Chondrocyte (in vitro differentiated cells): ENCODE data around the gene HSPG2. TPM values are rescaled to one million over a fixed set of nuclear protein-coding genes. Genes with fewer than 3 reads are reported as not detected.

ENCODE experiments used
- DNase-seq: peaks from one replicate; pipeline ENCODE4 v3.0.0; 2021; ENCODE audit warnings: mixed read lengths, low spot score
- H3K27ac Mint-ChIP-seq: one replicate; pipeline ENCODE4 v1.8.0; 2021; ENCODE audit warnings: mild to moderate bottlenecking, moderate library complexity, mixed read lengths; ENCODE audit not compliant: unreplicated experiment
- H3K27me3 Mint-ChIP-seq: 2 replicates; pipeline ENCODE4 v1.8.0; 2021; ENCODE audit warnings: low read depth, mixed read lengths
- H3K36me3 Mint-ChIP-seq: 2 replicates; pipeline ENCODE4 v1.8.0; 2021; ENCODE audit warnings: low read depth, mixed read lengths
- H3K4me1 Mint-ChIP-seq: 2 replicates; pipeline ENCODE4 v1.8.0; 2021; ENCODE audit warnings: low read depth, mild to moderate bottlenecking, mixed read lengths
- H3K4me3 Mint-ChIP-seq: one replicate; pipeline ENCODE4 v1.8.0; 2021; ENCODE audit warnings: mild to moderate bottlenecking, moderate library complexity, mixed read lengths; ENCODE audit not compliant: unreplicated experiment
- H3K9me3 Mint-ChIP-seq: 2 replicates; pipeline ENCODE4 v1.8.0; 2021; ENCODE audit warnings: low read depth, mixed read lengths
- CTCF ChIP-seq: fragments of 200-600 bp; sonication (generic); IDR thresholded peaks from 2 replicates; pipeline ENCODE4 v1.5.0; 2021; ENCODE audit warnings: antibody characterized with exemption, mild to moderate bottlenecking, moderate library complexity
- total RNA-seq: library from RNA; stranded (reverse); gene quantifications from 3 replicates; pipeline ENCODE4 v1.2.1, GENCODE V29; 2021

HSPG2 gene
- total RNA-seq, 1 donor from 2014 or later: 481 TPM

GRCh38 chr1:21857142-21857839 is 79.8 kb downstream of the HSPG2 start:
- no peak for DNase-seq
- H3K4me3 Mint-ChIP-seq: no peak overlapping the region
- no peak for TF ChIP-seq CTCF
- H3K36me3 Mint-ChIP-seq: peaks cover 57% of the 10 kb centered on the region
- H3K4me1 Mint-ChIP-seq: peaks cover 17% of the 10 kb centered on the region
- no peaks in the 10 kb centered on the region for H3K27me3 Mint-ChIP-seq
- H3K9me3 Mint-ChIP-seq: no peaks in the 10 kb centered on the region
- H3K27ac Mint-ChIP-seq: peak overlapping the region; percentile 81

GRCh38 chr1:21855257-21856096 is 81.6 kb downstream of the HSPG2 start:
- no peaks in the 10 kb centered on the region for H3K9me3 Mint-ChIP-seq
- DNase-seq: peak; percentile 91
- peaks cover 13% of the 10 kb centered on the region for H3K4me1 Mint-ChIP-seq
- no peak for TF ChIP-seq CTCF
- H3K27ac Mint-ChIP-seq: no peak overlapping the region
- H3K4me3 Mint-ChIP-seq: no peak overlapping the region
- no peaks in the 10 kb centered on the region for H3K27me3 Mint-ChIP-seq
- H3K36me3 Mint-ChIP-seq: peaks cover 44% of the 10 kb centered on the region

GRCh38 chr1:21854751-21855131 is 82.4 kb downstream of the HSPG2 start:
- H3K4me1 Mint-ChIP-seq: peaks cover 13% of the 10 kb centered on the region
- DNase-seq: no peak
- H3K36me3 Mint-ChIP-seq: peaks cover 42% of the 10 kb centered on the region
- no peak overlapping the region for H3K4me3 Mint-ChIP-seq
- H3K9me3 Mint-ChIP-seq: no peaks in the 10 kb centered on the region
- no peak overlapping the region for H3K27ac Mint-ChIP-seq
- no peak for TF ChIP-seq CTCF
- H3K27me3 Mint-ChIP-seq: no peaks in the 10 kb centered on the region

GRCh38 chr1:21854090-21854750 is 82.9 kb downstream of the HSPG2 start:
- H3K4me1 Mint-ChIP-seq: peaks cover 13% of the 10 kb centered on the region
- no peak overlapping the region for H3K27ac Mint-ChIP-seq
- no peaks in the 10 kb centered on the region for H3K9me3 Mint-ChIP-seq
- no peak for DNase-seq
- no peak overlapping the region for H3K4me3 Mint-ChIP-seq
- no peak for TF ChIP-seq CTCF
- H3K27me3 Mint-ChIP-seq: no peaks in the 10 kb centered on the region
- peaks cover 40% of the 10 kb centered on the region for H3K36me3 Mint-ChIP-seq

- no peak overlapping the region for H3K4me3 Mint-ChIP-seq
- peaks cover 8% of the 10 kb centered on the region for H3K4me1 Mint-ChIP-seq
Observed at GRCh38 chr1:21853131-21853427, 84.0 kb downstream of the HSPG2 start.

More at GRCh38 chr1:21853131-21853427, 84.0 kb downstream of the HSPG2 start:
- Mint-ChIP-seq H3K27ac (no peak overlapping the region), H3K36me3 (peaks cover 37% of the 10 kb centered on the region), H3K27me3 (no peaks in the 10 kb centered on the region), H3K9me3 (no peaks in the 10 kb centered on the region)
- no peak for DNase-seq
- TF ChIP-seq CTCF: no peak
